Measurements from ENCODE around the gene NOS1.

- TF ChIP-seq EZH2 (IDR thresholded peaks at IDR 0.05; ENCODE audit: low read length, missing control alignments), result no peak
- TF ChIP-seq, protein P1, sequence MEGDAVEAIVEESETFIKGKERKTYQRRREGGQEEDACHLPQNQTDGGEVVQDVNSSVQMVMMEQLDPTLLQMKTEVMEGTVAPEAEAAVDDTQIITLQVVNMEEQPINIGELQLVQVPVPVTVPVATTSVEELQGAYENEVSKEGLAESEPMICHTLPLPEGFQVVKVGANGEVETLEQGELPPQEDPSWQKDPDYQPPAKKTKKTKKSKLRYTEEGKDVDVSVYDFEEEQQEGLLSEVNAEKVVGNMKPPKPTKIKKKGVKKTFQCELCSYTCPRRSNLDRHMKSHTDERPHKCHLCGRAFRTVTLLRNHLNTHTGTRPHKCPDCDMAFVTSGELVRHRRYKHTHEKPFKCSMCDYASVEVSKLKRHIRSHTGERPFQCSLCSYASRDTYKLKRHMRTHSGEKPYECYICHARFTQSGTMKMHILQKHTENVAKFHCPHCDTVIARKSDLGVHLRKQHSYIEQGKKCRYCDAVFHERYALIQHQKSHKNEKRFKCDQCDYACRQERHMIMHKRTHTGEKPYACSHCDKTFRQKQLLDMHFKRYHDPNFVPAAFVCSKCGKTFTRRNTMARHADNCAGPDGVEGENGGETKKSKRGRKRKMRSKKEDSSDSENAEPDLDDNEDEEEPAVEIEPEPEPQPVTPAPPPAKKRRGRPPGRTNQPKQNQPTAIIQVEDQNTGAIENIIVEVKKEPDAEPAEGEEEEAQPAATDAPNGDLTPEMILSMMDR (conservative IDR thresholded peaks at IDR 0.05 in 1 of 2, IDR thresholded peaks at IDR 0.05 in 1 of 2; ENCODE audit: low read depth in 1 of 2, low read length in 2 of 2), result no peak
Measured at GRCh38 chr12:117352206-117352605, 9.2 kb downstream of the NOS1 start.

All from fibroblast of lung (primary cell).